NCI-H1694 treated with DMSO at 0.1 percent for 48 hours (cell line): Measurements from ENCODE around the gene TFEB.

Source experiments
- DNase-seq: peaks from one replicate; lab custom pipeline; 2025; lab: John Stamatoyannopoulos, UW

Gene TFEB

DNA sequence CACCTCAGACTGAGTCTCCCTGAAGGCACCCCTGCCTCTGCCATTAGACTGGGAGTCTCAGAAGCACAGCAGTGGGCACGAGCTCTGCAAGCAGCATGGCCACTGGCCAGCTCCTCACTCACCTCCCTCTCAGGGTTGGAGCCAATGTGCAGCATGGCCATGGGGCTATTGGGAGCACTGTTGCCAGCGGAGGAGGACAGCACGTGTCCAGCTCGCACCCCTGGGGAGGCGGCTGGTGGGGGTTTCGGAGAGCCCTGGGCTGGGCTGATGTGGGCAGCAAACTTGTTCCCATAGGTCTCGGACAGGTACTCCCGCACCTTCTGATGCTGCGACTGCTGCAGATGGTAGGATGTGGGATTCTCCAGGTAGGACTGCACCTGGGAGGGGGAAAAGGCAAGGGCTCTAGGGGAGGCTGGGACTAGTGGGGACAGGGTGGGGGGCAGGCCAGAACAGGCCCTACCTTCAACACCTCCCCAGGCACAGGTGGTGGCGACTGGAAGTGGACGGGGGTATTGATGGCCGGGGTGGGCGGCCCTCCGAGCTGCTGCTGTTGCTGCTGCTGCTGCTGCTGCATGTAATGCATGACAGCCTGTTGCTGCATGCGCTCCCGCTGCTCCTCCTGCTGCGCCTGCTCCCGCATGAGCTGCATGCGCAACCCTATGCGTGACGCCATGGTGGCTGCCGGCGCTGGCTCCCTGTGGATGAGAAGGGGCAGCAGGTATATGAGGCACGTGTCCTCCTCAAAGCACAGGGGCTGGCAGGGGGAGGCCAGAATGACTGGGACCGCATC is 44.7 kb downstream of the TFEB start:
- no peak for DNase-seq

DNA sequence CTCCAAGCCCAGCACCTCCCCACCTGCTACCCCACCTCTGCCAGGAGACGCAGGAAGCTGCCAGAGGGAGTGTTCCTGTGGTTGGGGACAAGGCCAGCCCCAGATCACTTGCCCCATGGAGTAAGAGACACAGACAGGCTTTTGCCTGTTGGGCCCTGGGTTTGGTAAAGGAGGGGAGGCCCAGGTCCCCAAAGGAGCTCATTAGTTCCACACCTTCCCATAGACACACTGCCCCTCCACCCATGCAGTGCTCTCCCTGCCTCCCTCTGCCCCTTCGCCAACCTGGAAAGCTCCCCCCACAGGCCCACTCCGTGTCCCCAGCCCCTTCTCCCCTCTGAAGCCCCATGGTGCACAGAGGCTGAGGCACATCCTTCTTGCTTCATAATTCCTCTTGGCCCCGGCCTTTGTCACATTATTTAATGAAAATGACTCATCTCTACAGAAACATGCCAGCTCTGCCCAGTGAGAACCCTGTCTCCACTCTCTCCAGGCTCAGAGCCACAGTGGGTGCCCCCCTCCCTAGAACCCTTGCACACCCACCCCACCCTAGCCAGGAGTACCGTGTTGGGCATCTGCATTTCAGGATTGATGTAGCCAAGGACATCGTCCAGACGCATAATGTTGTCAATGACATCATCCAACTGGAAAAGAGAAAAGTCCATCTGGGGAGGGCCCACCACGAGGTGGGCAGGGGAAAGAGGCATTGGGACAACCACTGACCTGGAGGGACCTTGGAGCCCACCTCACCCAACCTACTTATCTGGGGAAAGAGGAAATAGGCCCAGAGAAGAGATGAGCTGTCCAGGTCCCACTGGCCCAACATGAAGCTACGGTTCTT is 46.0 kb downstream of the TFEB start:
- DNase-seq: no peak

DNA sequence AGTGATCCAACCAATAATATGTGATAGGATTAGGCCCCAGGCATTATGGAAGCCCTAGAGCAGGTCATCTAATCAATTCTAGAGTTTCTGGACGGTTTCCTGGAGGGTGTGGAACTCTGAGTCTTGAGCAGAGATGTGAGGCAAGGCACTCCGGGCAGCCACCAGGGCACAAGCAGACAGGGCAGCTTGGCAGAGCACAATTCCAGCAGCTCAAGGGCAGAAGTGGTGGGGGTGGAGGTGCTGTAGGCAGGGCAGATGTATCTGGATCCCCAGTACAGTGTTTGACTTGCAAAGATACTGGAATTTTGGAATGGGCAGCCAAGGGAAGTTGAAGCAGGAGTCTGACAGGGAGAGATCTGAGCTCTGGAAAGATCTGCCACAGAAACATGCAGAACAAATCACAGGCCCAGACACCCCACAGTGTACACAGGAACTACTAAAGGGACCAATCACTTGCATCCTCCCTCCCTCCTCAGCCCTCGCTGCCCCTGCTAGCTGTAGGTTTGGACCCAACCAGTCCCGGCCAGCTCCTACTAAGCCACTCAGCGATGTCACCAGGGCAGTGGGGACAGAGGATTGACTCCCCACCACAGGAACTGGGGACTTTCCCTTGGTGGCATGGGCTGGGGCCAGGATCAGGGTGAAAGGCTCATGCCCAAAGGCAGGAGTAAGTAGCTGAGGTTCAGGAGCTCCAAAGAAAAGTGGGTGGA is 47.0 kb downstream of the TFEB start:
- DNase-seq: no peak

DNA sequence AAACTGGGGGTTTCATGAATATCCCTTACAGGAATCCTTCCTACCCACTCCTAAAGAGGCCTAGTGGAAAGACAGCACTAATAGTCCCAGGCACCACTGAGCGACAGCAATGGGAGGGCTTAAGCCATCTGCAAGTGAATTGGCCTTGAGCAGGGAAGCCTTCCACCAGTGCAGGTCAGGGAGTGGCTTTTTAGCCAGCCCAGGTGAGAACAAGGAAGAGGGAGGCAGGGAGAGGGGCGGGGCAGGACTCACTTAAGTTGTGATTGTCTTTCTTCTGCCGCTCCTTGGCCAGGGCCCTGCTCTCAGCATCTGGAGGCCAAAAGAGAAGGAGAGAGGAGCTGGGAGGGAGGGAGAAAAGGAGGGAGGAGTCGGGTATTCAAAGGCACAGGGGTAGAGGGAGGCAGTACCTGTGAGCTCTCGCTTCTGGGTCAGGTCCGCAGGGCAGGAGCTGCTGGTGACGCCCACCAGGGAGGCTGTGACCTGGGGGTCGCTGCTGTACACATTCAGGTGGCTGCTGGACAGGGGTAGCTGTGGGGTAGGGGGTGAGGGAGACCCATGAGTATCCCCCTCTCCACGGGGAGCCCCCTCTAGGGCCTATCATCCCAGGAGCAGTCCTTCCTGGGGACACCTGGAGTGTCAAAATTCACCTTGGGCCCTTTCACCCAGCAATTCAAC is 47.8 kb downstream of the TFEB start:
- DNase-seq: no peak

DNA sequence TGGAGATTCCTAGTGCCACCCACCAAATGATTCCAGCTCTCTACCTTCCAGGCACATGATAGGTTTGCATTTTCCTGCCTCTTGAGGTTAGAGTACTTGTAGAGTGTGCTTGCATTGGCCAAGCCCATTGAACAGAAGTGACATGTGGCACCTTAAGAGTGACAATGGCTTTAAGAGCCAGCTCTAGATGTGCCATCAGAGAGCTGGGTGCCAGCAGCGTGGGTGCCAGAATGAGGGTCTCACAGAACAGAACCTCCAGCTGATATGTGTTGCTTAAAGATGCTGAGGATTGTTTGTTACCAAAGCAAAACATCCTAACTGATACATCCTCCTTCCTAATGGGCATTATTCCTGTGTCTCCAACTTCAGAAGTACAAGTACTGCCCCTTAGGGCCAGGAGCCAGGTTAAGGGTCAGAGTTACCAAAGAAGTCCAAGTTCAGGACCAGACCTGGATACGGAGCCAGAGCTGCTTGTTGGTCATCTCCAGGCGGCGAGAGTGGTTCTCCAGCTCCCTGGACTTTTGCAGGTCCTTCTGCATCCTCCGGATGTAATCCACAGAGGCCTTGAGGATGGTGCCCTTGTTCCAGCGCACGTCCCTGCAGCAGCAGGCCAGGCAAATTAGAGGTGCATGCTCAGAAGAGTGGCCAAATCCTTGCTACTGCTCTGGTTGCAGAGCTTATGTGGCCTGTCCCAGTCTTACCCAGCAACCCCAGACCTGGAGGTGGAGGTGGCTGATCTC is 49.6 kb downstream of the TFEB start:
- no peak for DNase-seq

DNA sequence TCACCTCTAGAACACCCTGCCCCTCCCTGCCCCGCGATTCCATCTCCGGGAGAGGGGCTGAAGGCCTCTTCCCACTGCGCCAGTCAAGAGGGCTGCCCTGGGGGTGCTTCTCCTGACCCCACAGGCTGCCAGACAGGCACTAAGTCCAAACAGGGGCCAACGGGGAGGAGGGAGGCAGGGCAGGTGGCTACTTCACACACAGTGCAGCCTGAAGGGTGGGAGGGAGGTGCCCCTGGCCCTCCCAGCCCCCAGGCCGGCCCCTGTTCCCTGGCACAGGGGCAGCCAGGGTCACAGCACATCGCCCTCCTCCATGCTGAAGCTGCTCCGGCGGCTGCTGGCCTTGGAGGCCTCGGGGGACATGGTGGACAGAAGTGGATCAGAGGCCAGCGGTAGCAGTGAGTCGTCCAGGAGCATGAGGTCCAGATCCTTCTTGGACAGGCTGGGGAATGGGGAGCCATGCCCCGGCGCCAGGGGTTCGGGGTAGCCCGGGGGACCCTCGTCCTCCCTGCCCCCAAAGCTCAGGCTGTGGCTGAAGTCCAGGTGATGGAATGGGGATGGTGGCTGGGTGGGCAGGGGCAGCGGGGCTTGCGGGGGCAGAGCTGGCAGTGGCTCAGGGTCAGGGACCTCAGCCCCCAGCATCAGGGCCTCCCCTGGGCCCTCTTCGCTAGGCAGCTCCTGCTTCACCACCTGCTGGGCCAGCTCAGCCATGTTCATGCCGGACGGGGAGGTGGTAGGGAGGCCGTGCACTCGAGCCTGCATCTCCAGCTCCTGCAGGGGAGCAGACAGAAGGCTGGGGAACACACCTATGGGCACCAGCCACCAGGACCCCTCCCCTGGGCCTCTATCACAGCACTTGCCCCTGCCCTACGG is 50.9 kb downstream of the TFEB start:
- no peak for DNase-seq

DNA sequence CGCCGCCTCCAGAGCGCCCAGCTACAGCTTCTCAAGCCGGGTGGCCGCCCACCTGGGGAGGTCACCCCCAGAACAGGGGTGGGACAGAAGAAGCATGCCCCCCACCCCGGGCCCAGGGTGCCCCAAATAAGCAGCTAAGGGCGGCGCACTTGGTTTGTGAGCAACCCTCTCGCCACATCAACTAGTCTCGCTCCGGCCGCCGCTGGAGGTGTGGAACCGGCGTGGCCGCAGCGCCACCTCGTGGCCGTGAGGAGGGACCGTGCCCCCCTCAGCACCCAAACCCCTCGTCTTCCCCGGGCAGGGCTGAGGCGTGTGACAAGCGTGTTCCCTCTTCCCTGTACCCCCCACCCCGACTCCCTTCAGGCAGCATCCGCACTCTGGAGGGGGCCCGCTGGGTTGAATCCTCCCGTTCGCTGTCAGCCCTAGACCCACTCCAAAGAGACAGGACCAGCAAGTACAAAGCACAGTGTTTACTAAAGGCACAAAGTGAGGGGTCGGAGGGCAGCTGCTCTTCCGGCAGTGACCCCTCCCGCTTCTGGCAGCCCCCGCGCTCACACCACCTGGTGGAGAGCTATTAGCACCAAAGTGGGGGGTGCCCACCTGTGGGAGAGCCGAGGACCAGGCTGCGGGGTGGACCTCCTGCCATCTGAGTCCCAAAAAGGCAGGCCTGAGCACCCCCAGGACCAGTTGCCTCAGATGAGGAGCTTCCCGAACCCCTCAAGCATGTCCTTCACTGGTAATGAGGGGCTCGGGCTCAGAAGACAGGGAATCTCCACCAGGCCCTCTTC is 51.7 kb downstream of the TFEB start:
- DNase-seq: peak; percentile 22

DNA sequence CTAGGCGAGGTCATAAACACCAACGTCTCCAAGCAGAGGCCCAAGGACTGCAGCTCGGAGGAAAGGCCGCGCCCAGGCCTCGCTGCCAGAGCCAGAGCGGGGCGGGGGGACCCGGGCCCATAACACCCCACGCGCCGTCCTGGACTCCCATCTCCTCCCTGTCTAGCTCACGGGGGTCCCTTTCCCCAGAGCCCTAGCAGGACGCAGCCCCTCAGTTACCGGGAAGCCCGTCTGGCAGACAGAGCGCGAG is 52.2 kb downstream of the TFEB start:
- no peak for DNase-seq

DNA sequence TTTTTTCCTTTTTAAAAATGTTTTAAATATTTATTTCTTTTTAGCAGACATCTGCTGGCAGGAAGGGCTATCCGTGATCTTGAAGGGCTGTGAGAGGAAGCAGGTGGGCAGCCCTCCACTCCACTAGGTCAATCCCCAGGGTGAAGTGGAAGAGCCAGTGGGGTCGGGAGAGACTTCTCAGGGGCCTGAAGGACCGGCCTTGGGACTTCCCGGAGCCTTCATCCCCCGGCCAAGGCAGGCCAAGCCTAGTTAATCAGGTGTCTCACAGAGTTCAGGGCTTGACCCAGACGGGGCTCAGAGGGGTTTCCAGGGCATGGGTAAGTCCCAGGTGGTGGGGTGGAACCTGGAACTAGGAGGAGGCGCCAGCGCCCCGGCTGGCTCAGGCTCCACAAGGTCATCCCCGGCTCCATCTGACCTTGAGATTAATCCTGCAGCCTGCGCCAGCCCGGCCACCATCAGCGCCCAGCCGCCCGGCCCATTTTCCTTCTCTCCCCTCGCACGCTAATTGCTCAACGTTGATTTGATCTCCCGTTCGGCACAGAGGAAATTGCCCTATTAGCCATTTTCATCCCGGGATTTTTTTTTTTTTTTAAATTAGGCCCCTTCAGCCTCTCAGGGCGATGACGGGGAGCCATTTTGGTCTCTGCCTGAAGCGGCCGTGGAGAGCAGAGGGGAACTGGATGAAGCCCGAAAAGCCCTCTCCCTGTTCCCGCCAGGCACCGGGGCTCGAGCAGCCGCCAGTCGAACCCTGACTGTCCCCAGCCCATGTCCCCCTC is 52.7 kb downstream of the TFEB start:
- DNase-seq: no peak

DNA sequence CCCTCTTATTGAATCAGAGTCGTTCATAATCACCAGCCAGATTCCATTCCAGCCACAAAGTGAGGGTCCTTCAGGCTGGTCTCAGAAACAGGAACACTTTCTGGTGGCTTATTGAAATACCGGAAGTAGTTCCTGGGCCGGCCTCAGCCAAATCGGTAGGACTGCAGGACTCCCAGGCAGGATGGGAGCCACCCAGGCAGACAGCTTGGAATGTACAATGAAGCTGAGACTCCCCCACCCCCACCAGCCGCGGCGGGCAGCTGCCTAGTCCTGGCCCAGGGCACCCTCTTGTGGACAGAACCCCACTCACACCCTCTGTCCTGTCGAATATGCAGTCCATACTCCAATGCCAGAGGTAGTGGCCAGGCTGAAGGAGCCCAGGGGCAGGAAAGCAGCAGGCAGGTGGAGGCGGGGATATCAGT is 53.3 kb downstream of the TFEB start:
- DNase-seq: peak; percentile 66

DNA sequence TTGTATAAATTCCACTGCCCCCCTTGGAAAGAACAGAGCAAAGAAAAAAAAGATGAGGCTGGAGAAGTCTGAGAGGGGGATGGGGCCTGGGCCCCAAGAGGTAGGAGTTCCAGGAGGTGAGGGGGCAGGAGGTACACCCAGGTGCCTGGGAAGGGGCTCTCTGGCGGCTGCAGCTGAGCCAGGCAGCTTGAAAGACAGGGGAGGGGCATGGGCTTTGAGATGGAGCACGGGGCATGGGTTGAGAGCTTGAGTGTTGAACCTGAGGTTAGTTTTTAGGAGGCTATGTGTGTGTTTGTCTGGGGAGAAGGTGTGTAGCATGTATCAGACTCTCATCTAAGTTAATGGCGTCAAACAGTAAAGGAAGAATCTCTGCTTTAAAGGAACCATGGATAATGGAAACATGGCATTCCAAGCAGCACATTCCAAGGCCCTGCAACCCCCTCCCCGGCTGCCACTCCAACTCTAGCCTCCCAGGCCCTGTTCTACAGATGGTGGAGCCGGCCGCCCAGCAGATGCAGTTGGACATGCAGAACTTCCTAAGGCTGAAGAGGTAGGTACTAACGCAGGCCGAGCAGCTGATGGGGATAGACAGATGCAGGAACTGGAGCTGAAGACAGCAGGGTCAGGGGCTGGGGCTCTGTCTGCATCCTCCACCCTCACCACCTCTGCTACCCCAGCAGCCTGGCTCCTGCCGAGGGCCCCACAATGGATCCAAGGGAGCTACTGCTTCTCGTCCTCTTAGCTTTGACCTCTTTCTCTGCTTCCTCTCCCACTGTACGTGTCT is 55.0 kb downstream of the TFEB start:
- no peak for DNase-seq

DNA sequence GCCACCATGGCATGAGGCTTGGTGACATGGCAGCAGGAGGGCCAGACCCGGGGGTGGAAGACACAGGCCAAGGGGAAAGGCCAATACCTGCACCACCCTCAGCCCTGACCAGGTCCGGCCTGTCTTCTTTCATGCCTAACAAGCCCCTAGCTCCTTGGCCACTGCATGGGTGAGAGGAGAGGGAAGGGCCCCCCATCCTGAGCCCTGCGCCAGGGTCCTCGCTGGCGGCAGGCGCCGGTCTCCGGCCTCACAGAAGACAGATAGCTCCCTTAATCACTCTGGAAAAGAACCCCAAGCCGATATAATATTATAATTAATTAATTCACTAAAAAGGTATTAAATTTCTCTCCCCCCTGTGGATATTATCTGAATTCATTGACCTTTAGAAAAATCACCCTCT is 55.7 kb downstream of the TFEB start:
- DNase-seq: no peak

DNA sequence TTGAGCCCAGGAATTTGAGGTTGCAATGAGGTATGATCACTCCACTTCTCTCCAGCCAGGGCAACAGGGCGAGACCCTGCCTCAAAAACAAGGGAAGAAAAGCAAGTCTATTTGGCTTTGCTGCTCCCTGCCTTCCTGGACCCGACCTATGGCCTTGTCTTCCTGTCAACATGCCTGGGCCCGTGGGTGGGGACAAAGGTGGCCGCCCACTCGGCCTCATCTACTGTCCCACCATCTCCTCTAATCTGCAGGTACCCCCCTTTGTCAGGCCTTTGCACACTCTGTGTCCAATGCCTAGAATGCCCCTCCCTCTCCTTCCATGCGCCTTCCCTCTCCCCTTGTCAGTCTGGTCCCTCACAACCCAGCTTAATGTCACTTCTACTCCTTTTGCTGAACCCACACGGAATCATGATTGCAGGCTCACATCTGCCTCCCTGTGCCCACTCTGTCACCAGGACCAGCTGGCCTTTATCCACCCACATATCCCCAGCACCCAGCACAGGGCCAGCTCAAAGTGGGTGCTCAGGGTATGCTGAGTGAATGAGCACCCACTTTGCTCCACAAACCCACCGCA is 56.8 kb downstream of the TFEB start:
- DNase-seq: no peak

DNA sequence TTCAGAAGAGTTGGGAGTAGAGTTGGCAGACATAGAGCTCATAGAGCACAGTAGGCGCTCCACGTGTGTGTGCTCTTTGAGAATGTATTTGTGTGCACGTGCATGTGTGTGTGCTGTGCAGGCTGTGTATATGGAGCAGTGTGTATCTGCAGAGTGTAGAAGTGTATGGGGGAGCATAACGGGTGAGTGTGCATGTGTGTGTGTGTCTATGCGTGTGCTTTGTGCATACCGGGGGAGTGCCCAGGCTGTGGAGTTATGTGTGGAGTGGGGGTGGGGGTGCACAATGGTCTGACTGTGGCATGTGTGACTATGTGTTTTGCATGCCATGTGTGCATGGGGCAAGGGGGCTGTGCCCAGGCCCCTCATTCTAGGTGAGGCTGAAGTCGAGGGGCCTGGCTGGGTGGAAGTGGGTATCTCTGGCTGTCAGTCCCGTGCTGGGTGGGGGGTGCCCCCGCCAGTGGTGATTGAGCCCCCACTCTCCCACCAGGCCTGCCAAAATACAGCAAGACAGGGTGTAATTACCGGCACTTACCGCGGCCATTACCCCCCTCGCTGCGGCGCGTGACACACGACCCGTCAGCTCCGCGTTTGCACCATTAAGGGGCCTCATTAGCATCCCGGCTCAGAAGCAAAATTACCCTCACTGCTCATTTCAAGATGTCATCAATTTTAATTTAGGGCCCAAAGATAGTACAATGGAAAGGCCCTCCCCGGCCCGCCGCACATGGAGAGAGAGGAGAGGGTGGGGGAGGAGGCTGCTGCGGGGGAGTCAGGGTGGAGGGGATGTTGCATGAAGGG is 58.1 kb downstream of the TFEB start:
- no peak for DNase-seq

DNA sequence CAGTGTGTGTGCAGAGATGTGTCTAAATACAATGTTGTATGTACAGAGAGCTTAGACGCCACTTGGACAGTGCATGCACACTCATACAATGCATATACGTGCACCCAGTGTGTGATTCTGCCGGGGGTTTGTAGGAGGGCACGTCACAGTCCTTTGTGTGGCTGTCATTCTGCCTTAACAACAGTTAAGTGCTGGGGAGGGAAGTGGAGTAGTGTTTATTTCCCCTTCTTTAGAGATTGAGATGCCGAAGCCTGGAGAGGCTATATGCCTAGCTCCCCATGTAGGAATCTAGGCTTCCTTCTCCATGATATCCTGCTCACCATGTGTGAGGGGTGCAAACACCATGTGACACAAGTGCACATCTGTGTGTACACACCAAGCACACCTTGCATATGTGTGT is 59.0 kb downstream of the TFEB start:
- DNase-seq: no peak

DNA sequence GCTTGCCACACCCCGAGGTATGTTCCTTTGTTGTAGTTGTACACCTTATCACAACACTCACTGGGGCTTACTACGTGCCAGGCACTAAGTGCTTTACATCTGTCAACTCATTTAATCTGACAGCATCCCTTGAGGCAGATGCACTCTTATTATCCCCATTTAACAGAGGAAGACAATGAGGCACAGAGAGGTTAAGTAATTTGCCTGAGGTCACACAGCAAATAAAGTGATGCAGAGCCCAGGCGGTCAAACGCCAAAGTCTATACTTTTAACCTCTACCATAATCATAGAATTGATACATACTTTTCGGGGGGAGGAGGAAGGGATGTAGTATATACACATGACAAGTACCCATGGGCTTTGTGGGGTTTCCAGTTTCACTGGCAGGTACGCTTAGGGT is 59.4 kb downstream of the TFEB start:
- DNase-seq: peak; percentile 49

DNA sequence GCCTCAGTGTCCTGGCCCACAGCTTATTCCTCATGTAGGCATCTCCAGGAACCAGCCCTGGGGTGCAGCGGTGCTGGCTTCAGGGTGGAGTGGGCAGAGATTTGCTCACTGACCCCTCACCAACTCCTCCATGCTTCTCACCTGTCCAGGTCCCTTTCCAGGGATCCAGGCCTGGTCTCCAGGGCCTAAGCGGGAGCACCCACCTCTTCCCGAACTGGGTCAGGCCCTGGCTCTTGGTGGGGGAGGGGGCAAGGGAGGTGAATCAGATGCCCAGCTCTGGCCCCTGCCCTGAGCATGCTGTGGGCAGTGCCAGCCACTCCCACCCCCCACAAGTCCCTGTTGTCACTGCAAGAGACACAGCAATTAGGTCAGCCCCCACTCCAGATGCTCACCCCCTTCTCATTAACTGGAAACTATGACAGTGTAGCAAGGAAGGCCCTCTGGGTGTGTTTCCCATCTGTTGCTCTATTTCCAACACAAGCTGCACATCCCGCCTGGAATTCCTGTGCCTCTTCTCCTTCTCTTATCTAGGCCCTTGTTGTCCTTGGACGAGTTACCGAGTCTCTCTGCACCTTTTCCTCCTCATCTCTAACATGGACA is 60.1 kb downstream of the TFEB start:
- peak; percentile 93 for DNase-seq
